Measurements from ENCODE around the gene PSMG4. TPM values are rescaled to one million over a fixed set of nuclear protein-coding genes. Genes with fewer than 3 reads are reported as not detected.

PSMG4 gene
- total and polyA plus RNA-seq, 10 of the 15 experiments (the other 5 are each of a cell fraction or from before 2014, with no cell fraction given), result 7.1 to 62.6 (median 29.8) TPM

- TF ChIP-seq ATF2 (IDR thresholded peaks at IDR 0.05; ENCODE audit: low read length), result peak; percentile 90
- no peak for TF ChIP-seq ASH2L (IDR thresholded peaks at IDR 0.05; ENCODE audit: borderline replicate concordance, low read depth)
- no peak for TF ChIP-seq BHLHE40 (IDR thresholded peaks at IDR 0.05; ENCODE audit: borderline replicate concordance in 1 of 2, low read depth in 2 of 2, low read length in 1 of 2)
- TF ChIP-seq JUNB (IDR thresholded peaks at IDR 0.05), result peak; percentile 95
- no peak for TF ChIP-seq PBX3 (IDR thresholded peaks at IDR 0.05; ENCODE audit: insufficient replicate concordance, low read depth, low read length)
- no peak for TF ChIP-seq MAX (IDR thresholded peaks at IDR 0.05; ENCODE audit: low read depth, low read length)
- no peak for TF ChIP-seq BRCA1 (IDR thresholded peaks at IDR 0.05; ENCODE audit: low read depth, low read length)
- TF ChIP-seq ZZZ3 (IDR thresholded peaks at IDR 0.05; ENCODE audit: control insufficient read depth, insufficient read length, low read depth), result no peak
- TF ChIP-seq GATAD2B (conservative IDR thresholded peaks at IDR 0.05; ENCODE audit: low read depth), result peak; percentile 55; the same call in 1 of the 2 replicates
- no peak for TF ChIP-seq NFYA (IDR thresholded peaks at IDR 0.05; ENCODE audit: borderline replicate concordance, low read depth, low read length)
- no peak for TF ChIP-seq IRF5 (IDR thresholded peaks at IDR 0.05; ENCODE audit: borderline replicate concordance)
- no peak for TF ChIP-seq NRF1 (conservative IDR thresholded peaks at IDR 0.05; ENCODE audit: low read depth, low read length)
- no peak for TF ChIP-seq ZNF24 (IDR thresholded peaks at IDR 0.05)
Measured at GRCh38 chr6:3209114-3210023, 49.4 kb upstream of the PSMG4 start (continued).

Data from GM12878 (cell line).